T47D (cell line): ENCODE data around the gene ZNF444.
"Not testable (repeated sequence)": the region's sequence is repeated elsewhere in the genome, so short reads cannot be mapped to it uniquely, and the experiment has no call there.

Experiments used
- DNase-seq, 2 experiments: peaks; one replicate each; pipeline versions ENCODE4 v3.0.0 to v3.0.0-alpha.2; 2011 to 2012; ENCODE audit warnings: low read depth in 1 of 2, low spot score in 1 of 2
- JUND ChIP-seq: IDR thresholded peaks from 2 replicates; pipeline ENCODE4 v1.6.1; 2012; ENCODE audit warnings: low read depth
- in situ Hi-C: cut with HindIII; loops from 2 replicates; pipeline ENCODE4 v1.10.0; 2016; ENCODE audit warnings: low sequenced_read_pairs, low pct_unique_long_range_greater_than_20kb

The ZNF444 gene

GRCh38 chr19:56140583-56141416 is at the start of gene ZNF444:
Gene ZNF444, plus strand, starts transcription at chr19:56141287. Its CDS starts 5,625 bp downstream, at chr19:56146912.
- in situ Hi-C loops: no loop called here
- DNase-seq: peak; percentile 87 to 98
- TF ChIP-seq JUND: no peak

DNA sequence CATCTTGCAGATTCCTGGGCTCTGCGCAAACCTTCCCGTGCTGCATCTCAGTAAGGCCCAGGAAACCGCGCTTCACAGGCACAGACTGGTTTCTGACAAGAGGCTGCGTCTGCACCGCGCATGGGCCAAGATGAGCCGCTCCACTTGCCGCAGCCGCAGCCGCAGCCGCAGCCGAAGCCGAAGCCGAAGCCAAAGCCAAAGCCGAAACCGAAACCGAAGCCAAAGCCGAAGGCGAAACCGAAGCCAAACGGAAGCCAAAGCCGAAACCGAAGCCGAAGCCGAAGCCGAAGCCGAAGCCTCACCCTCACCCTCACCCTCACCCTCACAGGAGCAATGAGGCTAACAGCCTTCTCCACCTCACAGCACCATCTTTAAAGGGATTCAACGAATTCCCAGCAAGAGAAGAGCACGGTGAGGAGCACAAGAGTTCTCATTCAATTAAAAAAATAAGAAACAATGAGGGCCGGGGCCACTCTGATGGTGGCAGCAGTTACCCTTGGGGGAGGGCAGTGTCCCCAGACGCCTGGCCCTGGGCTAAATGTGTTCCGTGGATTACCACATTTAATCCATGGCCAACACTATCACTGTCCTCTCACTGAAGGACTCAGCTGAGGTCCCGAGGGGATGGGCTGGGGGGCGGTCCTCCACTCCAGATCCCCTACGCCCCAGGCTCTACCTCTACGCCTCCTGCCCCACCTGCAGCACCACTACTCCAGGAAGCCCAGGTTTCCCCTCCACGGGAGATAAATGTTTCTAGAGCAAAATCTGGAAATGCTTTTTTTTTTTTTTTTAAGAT is 49.1 kb upstream of the ZNF444 start:
- in situ Hi-C loops: no loop called here
- DNase-seq: peak; percentile 66 to 70
- TF ChIP-seq JUND: no peak

DNA sequence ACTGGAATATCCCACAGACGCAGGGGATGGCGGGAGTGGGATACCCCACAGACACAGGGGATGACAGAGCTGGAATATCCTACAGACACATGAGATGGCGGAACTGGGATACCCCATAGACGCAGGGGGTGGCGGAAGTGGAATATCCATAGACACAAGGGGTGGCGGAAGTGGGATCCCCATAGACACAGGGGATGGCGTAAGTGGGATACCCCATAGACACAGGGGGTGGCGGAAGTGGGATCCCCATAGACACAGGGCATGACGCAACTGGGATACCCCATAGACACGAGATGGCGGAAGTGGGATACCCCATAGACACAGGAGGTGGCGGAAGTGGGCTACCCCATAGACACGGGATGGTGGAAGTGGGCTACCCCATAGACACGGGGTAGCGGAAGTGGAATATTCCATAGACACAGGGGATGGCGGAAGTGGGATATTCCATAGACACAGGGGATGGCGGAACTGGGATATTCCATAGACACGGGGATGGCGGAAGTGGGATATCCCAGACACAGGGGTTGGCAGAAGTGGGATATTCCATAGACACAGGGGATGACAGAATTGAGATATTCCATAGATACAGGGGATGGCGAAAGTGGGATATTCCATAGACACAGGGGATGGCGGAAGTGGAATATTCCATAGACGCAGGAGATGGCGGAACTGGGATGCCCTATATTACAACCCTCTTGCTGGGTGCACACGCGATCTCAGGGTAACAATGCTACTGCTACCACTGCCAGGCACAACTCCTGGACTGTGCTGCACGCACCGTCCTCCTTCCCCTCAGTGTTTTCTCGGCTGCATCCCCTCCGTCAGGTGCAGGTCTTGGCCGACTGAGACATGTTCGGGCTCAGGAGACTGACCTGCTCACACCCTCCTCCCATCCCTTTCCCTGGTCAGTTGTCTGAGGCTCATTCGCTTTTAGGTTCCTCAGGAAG is 48.1 kb upstream of the ZNF444 start:
- DNase-seq: no peak
- no peak for TF ChIP-seq JUND
- in situ Hi-C loops: no loop called here

DNA sequence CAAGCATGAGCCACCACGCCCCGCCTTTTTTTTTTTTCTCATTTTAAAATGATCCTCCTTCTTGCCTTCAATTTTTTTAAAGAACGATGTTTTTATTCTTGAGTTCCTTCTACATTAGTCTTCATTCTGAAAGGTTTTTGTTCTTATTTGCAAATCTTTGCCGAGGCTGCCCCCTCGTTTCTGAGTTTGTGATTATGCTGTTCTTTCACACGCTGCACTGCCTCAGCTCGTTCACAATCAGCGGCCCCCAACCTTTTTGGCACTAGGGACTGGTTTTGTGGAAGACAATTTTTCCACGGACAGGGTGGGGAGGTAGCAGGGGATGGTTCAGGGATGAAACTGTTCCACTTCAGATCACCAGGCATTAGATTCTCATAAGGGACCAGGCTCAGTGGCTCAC is 46.6 kb upstream of the ZNF444 start:
- in situ Hi-C loops: no loop called here
- no peak for TF ChIP-seq JUND
- no peak for DNase-seq

DNA sequence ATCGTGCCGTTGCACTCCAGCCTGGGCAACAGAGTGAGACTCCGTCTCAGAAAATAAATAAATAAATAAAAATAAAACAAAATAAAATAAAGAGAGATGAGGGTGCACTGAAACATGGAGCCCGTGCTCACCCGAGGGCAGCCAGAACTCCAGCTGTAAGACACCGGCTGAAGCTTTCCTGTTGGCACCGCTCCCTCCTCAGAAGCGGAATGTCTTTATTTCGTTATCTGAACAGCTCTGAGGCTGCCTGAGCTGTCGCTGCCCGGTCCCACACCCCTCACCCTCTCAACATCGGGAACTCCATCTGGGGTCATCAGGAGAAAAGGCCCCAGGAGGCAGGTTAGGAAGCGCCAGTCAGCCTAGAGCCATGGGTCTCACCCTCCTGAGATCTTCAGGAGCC is 44.4 kb upstream of the ZNF444 start:
- DNase-seq: no peak
- in situ Hi-C loops: no loop called here
- TF ChIP-seq JUND: no peak

DNA sequence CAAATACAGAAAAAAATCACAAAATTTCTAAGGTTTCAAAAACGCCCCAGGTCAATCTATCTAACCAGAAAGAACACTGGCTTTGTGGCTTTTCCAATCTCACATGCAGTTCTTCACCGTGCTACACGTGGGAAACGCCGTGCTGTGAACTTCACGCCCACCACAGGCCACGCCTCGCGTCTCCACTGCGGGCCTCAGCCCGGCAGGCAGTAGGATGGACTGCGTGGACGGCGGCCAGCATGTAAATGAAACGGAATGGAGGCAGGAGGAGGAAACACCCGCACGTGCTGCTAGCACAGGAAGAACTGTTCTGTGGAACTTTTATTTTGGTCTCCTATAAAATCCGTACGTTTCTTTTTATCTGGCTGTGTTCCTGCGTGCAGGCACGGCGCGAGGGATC is 43.8 kb upstream of the ZNF444 start:
- DNase-seq: no peak
- TF ChIP-seq JUND: no peak
- in situ Hi-C loops: no loop called here

DNA sequence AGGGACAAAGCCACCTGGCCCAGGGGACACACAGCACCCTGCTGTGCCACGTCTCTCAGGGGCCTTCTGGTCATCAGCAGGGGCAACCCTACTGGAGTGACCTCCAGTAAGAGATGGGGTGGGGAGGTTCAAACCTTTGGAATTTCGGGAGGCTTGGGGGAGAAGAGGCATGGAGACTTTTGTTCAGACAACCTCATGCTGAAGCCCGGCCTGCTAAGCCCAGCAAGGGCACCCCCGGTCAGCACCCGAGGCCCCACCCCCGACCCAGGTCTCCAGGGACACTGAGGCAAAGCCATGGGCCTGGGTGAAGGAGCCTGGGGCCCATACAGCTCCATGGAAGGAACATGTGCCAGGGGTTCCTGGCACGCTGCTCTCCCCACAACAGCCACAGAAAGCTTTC is 43.3 kb upstream of the ZNF444 start:
- TF ChIP-seq JUND: no peak
- in situ Hi-C loops: no loop called here
- no peak for DNase-seq

- in situ Hi-C loops: not testable (repeated sequence)
Measured at GRCh38 chr19:56098237-56098636, 42.9 kb upstream of the ZNF444 start.

DNA sequence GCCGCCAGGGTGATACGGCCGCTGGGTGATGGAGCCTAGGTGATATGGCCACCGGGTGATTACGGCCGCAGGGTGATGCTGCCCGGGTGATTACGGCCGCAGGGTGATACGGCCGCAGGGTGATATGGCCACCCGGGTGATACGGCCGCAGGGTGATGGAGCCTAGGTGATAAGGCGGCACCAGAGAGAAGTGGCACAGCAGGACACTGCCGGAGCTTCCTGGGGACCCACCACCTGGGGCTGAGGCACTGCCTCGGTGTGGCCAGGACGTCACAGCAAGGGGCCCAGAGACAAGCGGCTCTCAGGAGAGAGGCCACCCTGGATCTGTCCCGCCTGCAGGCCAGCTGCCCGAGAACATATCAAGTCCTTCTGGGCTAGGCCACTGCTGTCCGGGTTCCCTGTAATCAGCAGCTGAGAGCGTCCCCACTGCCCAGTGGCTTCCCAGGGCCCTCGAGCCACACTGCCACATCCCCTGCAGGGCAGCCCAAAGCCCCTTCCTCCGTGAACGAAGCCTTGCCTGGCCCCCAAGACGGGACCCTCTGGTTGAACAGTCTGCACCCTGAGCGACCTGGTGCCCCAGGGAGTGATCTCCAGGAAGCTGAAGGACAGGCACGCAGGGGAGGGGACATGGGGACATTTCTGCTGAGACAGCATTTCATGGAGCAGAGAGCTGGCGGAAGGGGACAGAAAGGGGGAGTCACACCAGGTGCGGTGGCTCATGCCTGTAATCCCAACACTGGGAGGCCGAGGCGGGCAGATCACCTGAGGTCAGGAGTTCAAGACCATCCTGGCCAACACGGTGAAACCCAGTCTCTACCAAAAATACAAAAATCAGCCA is 42.1 kb upstream of the ZNF444 start:
- in situ Hi-C loops: no loop called here
- DNase-seq: no peak
- TF ChIP-seq JUND: no peak

More at GRCh38 chr19:56098237-56098636, 42.9 kb upstream of the ZNF444 start:
- not testable (repeated sequence) for DNase-seq

DNA sequence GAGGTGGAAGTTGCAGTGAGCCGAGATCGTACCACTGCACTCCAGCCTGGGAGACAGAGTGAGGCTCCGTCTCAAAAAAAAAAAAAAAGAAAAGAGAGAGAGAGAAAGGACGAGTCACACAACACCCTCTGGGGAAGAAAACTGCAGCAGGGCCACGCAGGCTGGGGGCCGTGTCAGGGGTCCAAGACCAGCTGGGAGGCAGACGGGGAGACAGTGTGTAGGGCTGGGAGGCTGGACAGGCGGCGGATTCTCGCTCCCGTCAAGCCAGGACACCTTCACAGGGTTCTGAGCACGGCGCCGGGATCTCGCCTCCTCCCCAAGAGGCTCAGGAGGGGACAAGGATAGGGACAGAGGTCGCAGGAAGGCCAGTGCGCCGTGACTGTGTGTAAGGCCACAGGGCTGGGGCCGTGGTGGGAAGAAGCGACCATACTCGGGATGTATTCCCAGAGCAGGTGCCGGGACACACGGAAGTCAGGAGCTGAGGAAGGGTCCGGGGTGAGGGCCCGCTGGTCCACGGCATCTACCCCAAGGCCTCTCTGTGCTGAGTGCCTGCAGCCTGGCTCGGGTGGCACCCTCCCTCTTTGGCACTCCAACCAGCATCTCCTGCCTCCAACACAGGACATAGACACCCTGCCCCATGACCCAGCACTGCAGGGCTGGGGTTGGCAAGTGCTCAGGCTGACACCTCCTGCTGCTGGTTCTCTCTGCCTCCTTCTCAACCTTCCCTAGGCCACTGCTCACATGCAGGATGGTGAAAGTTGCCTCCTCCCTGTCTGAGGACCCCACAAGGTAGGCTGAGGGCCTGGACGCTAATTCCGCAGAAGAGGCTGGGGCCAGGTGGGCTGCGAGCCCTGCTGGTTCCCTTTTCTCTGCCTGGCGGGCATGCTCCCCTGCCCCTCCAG is 41.2 kb upstream of the ZNF444 start:
- in situ Hi-C loops: no loop called here
- TF ChIP-seq JUND: no peak
- DNase-seq: no peak

GRCh38 chr19:56101095-56101494 is 40.0 kb upstream of the ZNF444 start:
- no peak for TF ChIP-seq JUND
- no peak for DNase-seq
- in situ Hi-C loops: no loop called here
